Iris pigment epithelial cell (primary cell): Measurements from ENCODE around the gene PPIB.
"Not testable (repeated sequence)": the region's sequence is repeated elsewhere in the genome, so short reads cannot be mapped to it uniquely, and the experiment has no call there.

ENCODE experiments used
- DNase-seq: peaks from one replicate; pipeline ENCODE4 v3.0.0-alpha.2; 2011; ENCODE audit warnings: low read depth

Gene PPIB

GRCh38 chr15:64110108-64110701 lies 52.6 kb downstream of the PPIB start:
- DNase-seq, result not testable (repeated sequence)

DNA sequence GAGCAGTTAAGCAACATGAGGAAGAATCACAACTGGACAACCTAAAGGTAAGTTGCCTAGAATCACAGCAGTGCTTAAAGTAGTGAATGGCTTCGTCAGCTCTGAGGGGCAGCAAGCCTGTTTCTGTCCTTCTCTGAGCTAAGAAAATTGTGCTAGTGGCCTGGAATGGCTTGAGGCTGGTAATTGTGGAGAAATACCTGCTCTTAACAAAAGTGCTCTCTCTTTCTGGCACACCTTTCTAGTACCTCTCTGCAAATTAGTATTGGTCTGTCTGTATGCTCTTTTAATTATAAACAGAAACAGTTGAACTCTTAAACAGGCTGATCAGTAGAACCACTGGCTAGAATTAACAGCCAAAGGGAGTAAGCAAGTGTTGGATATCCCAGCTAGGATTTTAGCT lies 55.5 kb downstream of the PPIB start:
- DNase-seq, result no peak
